Endodermal cell (in vitro differentiated cells): ENCODE measurements around the gene NFE2. TPM values are rescaled to one million over a fixed set of nuclear protein-coding genes. Genes with fewer than 3 reads are reported as not detected.

Source experiments
- DNase-seq: peaks from one replicate; pipeline ENCODE4 v3.0.0-alpha.2; 2017
- H3K27ac ChIP-seq: 2 replicates; pipeline ENCODE4 v1.5.1; 2013; ENCODE audit warnings: mild to moderate bottlenecking, low read depth, low read length, moderate library complexity
- H3K27me3 ChIP-seq: 2 replicates; pipeline ENCODE4 v1.6.1; 2013; ENCODE audit warnings: mild to moderate bottlenecking, low read length, moderate library complexity; ENCODE audit not compliant: insufficient read depth, control insufficient read depth, poor library complexity, severe bottlenecking
- H3K36me3 ChIP-seq: 2 replicates; pipeline ENCODE4 v1.7.0; 2013; ENCODE audit warnings: mild to moderate bottlenecking, low read length, moderate library complexity; ENCODE audit not compliant: control insufficient read depth, insufficient read depth
- H3K4me1 ChIP-seq: one replicate; pipeline ENCODE4 v1.7.0; 2013; ENCODE audit warnings: low read length; ENCODE audit not compliant: control insufficient read depth, insufficient read depth
- H3K4me3 ChIP-seq: 2 replicates; pipeline ENCODE4 v1.5.1; 2013; ENCODE audit warnings: mild to moderate bottlenecking, low read length, moderate library complexity
- H3K9ac ChIP-seq: 2 replicates; pipeline ENCODE4 v1.6.1; 2013; ENCODE audit warnings: mild to moderate bottlenecking, low read length, moderate library complexity; ENCODE audit not compliant: poor library complexity, severe bottlenecking; ENCODE audit errors: extremely low read depth
- H3K9me3 ChIP-seq: 2 replicates; pipeline ENCODE4 v1.6.1; 2013; ENCODE audit warnings: mild to moderate bottlenecking, low read length, moderate library complexity; ENCODE audit not compliant: control insufficient read depth
- H3K27ac Mint-ChIP-seq: 2 replicates; pipeline ENCODE4 v1.8.0; 2020; ENCODE audit warnings: mixed read lengths
- H3K27me3 Mint-ChIP-seq: 2 replicates; pipeline ENCODE4 v1.8.0; 2021; ENCODE audit warnings: mild to moderate bottlenecking, mixed read lengths; ENCODE audit not compliant: insufficient read depth
- H3K36me3 Mint-ChIP-seq: 2 replicates; pipeline ENCODE4 v1.8.0; 2020; ENCODE audit warnings: low read depth, mixed read lengths
- H3K4me1 Mint-ChIP-seq: 2 replicates; pipeline ENCODE4 v1.8.0; 2020; ENCODE audit warnings: mixed read lengths
- H3K4me3 Mint-ChIP-seq: 2 replicates; pipeline ENCODE4 v1.8.0; 2020; ENCODE audit warnings: mild to moderate bottlenecking, moderate library complexity, mixed read lengths
- H3K9me3 Mint-ChIP-seq: 2 replicates; pipeline ENCODE4 v1.8.0; 2020; ENCODE audit warnings: mild to moderate bottlenecking, mixed read lengths
- CTCF ChIP-seq: fragments of 200-600 bp; sonication (generic); conservative IDR thresholded peaks from 2 replicates; pipeline ENCODE4 v1.5.0; 2021; ENCODE audit warnings: antibody characterized with exemption, mild to moderate bottlenecking
- WGBS, 2 experiments: methylation state at CpG; one replicate each; pipeline versions ENCODE4 v1.1.5 to v1.1.7; 2013; ENCODE audit warnings: missing lambda C conversion rate in 2 of 2, mixed read lengths in 1 of 2; ENCODE audit not compliant: insufficient coverage in 1 of 2, insufficient read length in 1 of 2; 5-methylcytosine and 5-hydroxymethylcytosine counted together
- total RNA-seq, 2 donors: library from RNA; stranded (reverse); fragmentation: NEBNext Ultra II Directional in 1 of 2; extraction: Animal tissue kit (Norgen Biotek cat#: 25700) in 1 of 2; gene quantifications; 2 replicates in 1 of 2; 3 replicates in 1 of 2; pipeline ENCODE4 v1.2.1, GENCODE V29; 2021

The NFE2 gene
- total RNA-seq, 2 donors from 2014 or later, result 2.7 TPM

GRCh38 chr12:54287261-54288157 lies 13.3 kb downstream of the NFE2 start:
- Mint-ChIP-seq H3K27ac (no peak overlapping the region), H3K27me3 (no peaks in the 10 kb centered on the region), H3K4me1 (peaks cover 24% of the 10 kb centered on the region), H3K9me3 (no peaks in the 10 kb centered on the region), H3K36me3 (no peaks in the 10 kb centered on the region), H3K4me3 (no peak overlapping the region)
- 88 to 89% methylated on average over 7 to 8 of the region's 8 CpGs for WGBS, 2 experiments
- no peaks in the 10 kb centered on the region for H3K4me1 ChIP-seq
- H3K36me3 ChIP-seq, result peaks cover 54% of the 10 kb centered on the region
- DNase-seq, result peak; percentile 83
- H3K9me3 ChIP-seq, result no peaks in the 10 kb centered on the region
- no peak overlapping the region for H3K9ac ChIP-seq
- TF ChIP-seq CTCF, result no peak
- no peak overlapping the region for H3K27ac ChIP-seq
- no peak overlapping the region for H3K4me3 ChIP-seq
- no peaks in the 10 kb centered on the region for H3K27me3 ChIP-seq

GRCh38 chr12:54286042-54287030 lies 14.5 kb downstream of the NFE2 start:
- H3K27ac ChIP-seq, result no peak overlapping the region
- peak overlapping the region; percentile 37 for H3K27ac Mint-ChIP-seq

More at GRCh38 chr12:54286042-54287030, 14.5 kb downstream of the NFE2 start:
- peaks cover 66% of the 10 kb centered on the region for H3K36me3 ChIP-seq
- Mint-ChIP-seq H3K27me3 (no peaks in the 10 kb centered on the region), H3K36me3 (no peaks in the 10 kb centered on the region), H3K4me3 (no peak overlapping the region), H3K9me3 (no peaks in the 10 kb centered on the region), H3K4me1 (peaks cover 30% of the 10 kb centered on the region)
- peak overlapping the region; percentile 2 for H3K9ac ChIP-seq
- DNase-seq, result peak; percentile 75
- no peak for TF ChIP-seq CTCF
- WGBS, 2 experiments, result 93 to 94% methylated on average over 9 to 11 of the region's 12 CpGs
- H3K27me3 ChIP-seq, result no peaks in the 10 kb centered on the region
- no peaks in the 10 kb centered on the region for H3K4me1 ChIP-seq
- peak overlapping the region; percentile 94 for H3K4me3 ChIP-seq
- H3K9me3 ChIP-seq, result no peaks in the 10 kb centered on the region
